BJ (cell line): ENCODE measurements around the gene EPHA3. TPM values are rescaled to one million over a fixed set of nuclear protein-coding genes. Genes with fewer than 3 reads are reported as not detected.

ENCODE experiments used
- CTCF ChIA-PET: fragments of 350-600 bp; formaldehyde crosslinking; extraction: SDS; loops from one replicate; lab custom pipeline; 2021; ENCODE audit warnings: antibody characterized with exemption, inconsistent platforms; lab: Yijun Ruan, JAX
- POLR2A ChIA-PET: fragments of 300-600 bp; sonication (Branson Sonifier 250); formaldehyde crosslinking; extraction: SDS; loops from one replicate; lab custom pipeline; 2021; ENCODE audit warnings: antibody characterized with exemption; lab: Charles Lee
- DNase-seq: peaks from one replicate; pipeline ENCODE4 v3.0.0-alpha.2; 2011; ENCODE audit warnings: low read depth
- H3K27me3 ChIP-seq: 2 replicates; pipeline ENCODE4 v1.6.0; 2011; ENCODE audit warnings: low read length; ENCODE audit not compliant: control insufficient read depth, insufficient read depth
- H3K36me3 ChIP-seq: 2 replicates; pipeline ENCODE4 v1.5.1; 2011; ENCODE audit warnings: low read length; ENCODE audit not compliant: control insufficient read depth, insufficient read depth
- H3K4me3 ChIP-seq: 2 replicates; pipeline ENCODE4 v1.5.1; 2011; ENCODE audit warnings: low read depth, mild to moderate bottlenecking, control low read depth, low read length
- polyA plus RNA-seq: library from polyadenylated mRNA; depleted of rRNA; stranded (reverse); fragments of >200 nt; gene quantifications from 2 replicates; pipeline ENCODE4 v1.2.3, GENCODE V29; 2011
- TF ChIP-seq, protein P1 (sequence below): IDR thresholded peaks from 2 replicates; pipeline ENCODE4 v1.5.1; 2011; ENCODE audit warnings: low read depth, mild to moderate bottlenecking, control low read depth, inconsistent platforms, low read length, moderate library complexity; ENCODE audit not compliant: insufficient read depth

Gene EPHA3
- polyA plus RNA-seq, 1 experiment, result 0.12 TPM

DNA sequence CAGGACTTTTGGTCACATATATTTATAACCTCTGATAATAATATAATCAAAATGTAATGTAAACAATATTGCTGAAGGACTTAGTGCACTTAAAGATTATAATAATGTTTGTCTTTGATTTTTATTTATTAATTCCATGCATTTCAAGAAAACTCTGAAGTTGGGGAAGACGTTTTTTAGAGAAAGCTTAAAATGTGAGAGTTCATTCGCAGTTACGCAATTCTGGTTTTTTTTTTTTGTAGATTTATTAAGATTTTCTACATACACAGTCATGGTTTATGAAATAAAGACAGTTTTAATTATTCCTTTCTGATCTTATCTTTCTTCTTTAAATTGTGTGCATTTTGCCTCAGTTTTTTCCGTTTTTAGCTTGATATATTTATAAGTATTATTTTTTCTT is 204.7 kb downstream of the EPHA3 start:
- DNase-seq, result no peak
- ChIA-PET CTCF (no interaction called here), POLR2A (no interaction called here)
- Histone ChIP-seq H3K27me3 (no peaks in the 10 kb centered on the region), H3K36me3 (no peaks in the 10 kb centered on the region), H3K4me3 (no peak overlapping the region)
- TF ChIP-seq, protein P1, sequence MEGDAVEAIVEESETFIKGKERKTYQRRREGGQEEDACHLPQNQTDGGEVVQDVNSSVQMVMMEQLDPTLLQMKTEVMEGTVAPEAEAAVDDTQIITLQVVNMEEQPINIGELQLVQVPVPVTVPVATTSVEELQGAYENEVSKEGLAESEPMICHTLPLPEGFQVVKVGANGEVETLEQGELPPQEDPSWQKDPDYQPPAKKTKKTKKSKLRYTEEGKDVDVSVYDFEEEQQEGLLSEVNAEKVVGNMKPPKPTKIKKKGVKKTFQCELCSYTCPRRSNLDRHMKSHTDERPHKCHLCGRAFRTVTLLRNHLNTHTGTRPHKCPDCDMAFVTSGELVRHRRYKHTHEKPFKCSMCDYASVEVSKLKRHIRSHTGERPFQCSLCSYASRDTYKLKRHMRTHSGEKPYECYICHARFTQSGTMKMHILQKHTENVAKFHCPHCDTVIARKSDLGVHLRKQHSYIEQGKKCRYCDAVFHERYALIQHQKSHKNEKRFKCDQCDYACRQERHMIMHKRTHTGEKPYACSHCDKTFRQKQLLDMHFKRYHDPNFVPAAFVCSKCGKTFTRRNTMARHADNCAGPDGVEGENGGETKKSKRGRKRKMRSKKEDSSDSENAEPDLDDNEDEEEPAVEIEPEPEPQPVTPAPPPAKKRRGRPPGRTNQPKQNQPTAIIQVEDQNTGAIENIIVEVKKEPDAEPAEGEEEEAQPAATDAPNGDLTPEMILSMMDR, result no peak

DNA sequence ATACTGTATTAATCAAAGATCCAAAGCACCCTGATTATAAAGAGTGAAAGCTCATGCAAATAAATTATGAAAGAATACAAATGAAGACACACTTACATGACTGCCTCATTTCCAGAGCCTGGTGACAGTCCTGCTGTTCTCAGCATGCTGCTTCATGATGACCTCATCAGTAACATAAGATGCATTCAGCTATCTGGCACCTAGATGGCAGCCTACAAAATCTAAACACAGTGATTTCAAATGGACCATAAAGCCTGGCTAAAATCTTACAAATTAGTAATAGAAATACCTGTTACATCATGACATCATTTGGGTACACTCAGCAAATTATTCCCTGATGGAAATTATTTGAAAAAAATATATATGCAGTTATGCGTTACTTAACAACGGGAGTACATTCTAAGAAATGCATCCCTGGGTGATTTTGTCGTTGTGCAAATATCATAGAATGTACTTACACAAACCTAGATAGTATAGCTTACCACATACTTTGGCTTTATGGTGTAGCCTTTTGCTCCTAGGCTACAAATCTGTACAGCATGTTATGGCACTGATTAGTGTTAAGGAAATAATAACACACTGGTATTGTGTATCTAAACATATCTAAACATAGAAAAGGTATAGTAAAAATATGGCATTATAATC is 207.2 kb downstream of the EPHA3 start:
- TF ChIP-seq, protein P1, result peak; percentile 23; the same call in 1 of the 2 replicates
- ChIA-PET CTCF (no interaction called here), POLR2A (no interaction called here)
- no peaks in the 10 kb centered on the region for H3K36me3 ChIP-seq
- peak; percentile 9 for DNase-seq
- H3K27me3 ChIP-seq, result no peaks in the 10 kb centered on the region
- no peak overlapping the region for H3K4me3 ChIP-seq

DNA sequence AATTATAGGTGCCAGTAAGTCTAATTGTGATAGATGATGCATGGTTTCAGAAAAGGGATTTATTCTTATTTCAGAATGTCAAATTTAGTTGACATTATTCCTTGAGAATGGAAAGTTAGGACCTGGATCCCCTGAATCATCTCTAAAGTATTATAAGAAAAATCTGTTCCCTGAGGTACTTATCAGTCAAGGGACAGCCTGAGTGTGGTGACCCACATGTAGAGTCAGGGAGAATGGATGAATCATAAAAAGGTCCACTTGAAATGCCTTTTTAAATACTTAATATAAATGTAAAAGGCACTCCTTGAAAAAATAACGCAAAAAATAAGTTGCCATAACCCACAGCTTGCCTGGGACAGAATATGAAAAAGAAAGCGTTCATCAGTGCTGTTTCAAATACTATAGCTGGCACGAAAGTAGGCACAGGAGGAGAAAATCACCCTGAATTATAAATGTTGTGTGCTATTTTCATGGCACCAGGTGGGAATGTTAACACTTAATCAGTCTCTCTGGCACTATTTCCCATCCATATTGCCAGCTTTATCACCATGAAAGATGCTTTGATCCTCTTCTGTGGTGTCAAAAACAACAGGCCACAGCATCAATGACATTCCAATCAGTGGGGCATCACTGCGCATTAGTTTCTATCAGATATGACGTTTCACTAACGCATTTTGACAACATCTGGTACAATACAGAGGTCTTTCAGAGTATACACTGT is 208.5 kb downstream of the EPHA3 start:
- DNase-seq, result no peak
- no peaks in the 10 kb centered on the region for H3K27me3 ChIP-seq
- CTCF ChIA-PET, result no interaction called here
- POLR2A ChIA-PET, result no interaction called here
- H3K36me3 ChIP-seq, result no peaks in the 10 kb centered on the region
- no peak overlapping the region for H3K4me3 ChIP-seq
- TF ChIP-seq, protein P1, result no peak

DNA sequence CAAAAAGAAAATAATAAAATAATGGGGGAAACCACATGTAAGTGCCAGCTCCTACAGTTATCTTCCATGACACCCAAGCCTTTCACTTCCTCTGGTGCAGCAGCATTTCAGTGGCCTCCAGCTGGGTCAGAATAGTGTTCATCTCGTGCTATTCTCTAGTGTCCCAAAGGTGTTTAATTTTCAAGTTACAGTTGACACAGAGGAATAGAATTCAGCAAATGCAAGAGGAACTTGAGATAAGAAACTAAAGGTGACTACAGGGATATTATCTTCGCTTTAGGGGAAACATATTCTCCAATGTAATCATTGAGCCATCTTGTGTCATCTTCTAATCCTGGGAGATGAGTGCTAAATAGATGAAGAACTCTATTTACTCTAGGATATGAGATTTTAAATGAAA is 212.8 kb downstream of the EPHA3 start:
- Histone ChIP-seq H3K27me3 (no peaks in the 10 kb centered on the region), H3K4me3 (no peak overlapping the region), H3K36me3 (no peaks in the 10 kb centered on the region)
- ChIA-PET POLR2A (no interaction called here), CTCF (no interaction called here)
- no peak for DNase-seq
- TF ChIP-seq, protein P1, result no peak

DNA sequence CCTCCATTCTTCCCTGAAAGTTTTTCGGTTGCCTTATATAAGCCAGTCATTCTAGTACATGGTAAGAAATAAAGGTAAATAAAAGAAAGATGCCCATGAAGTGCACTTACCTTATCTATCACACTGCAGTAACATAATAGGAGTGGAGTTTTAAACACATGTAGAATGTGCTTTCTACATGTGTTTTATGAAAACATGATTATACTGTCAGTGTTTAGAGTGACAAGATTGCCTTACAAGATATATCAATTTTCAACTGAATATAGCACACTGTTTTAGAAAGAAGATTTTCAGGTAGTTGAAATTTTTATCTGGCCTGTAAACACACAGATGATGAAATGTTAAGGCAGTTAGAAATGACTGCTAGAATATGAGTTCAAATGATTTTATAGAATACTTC is 219.6 kb downstream of the EPHA3 start:
- Histone ChIP-seq H3K27me3 (no peaks in the 10 kb centered on the region), H3K36me3 (no peaks in the 10 kb centered on the region), H3K4me3 (no peak overlapping the region)
- POLR2A ChIA-PET, result no interaction called here
- TF ChIP-seq, protein P1, result no peak
- DNase-seq, result no peak
- CTCF ChIA-PET, result no interaction called here
